ENCODE measurements around the gene CNNM1. TPM values are rescaled to one million over a fixed set of nuclear protein-coding genes. Genes with fewer than 3 reads are reported as not detected.

CNNM1 gene
- total RNA-seq, 1 experiment from 2014 or later, result 0.90 TPM

DNA sequence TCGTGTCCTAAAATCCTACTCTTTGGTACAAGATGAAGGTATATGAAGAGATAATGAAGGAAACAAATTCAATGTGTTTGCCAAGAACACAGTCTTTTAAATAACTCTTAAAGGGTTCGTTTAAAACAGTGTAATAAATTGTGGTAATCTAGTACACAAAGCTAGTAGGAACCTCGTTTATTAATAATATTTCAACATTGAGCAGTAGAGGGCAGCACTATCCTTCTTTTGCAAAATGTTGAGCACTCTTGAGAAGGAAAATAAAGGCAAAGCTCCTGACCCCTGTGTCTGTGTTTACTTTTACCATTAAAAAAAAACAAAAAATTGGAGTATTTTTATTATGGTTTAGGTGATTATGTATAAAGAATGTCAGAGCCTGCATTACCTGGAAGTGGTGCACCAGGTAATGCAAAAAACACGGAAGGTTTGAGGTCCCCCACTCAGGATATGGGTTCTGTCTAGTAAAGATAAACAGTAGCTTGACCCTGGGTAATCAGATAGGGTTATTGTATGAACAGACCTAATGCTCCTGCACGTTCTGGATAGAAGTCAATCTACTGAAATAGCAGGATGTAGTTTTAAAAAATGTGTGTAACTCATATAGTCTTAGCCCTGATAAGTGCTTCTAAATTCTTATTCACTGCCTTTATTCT lies 107.0 kb downstream of the CNNM1 start:
- no peak for DNase-seq (ENCODE audit: low spot score)
- H3K4me1 Mint-ChIP-seq, result peaks cover 4% of the 10 kb centered on the region
- H3K4me3 Mint-ChIP-seq, result no peak overlapping the region
- H3K27ac Mint-ChIP-seq, result no peak overlapping the region
- H3K9me3 Mint-ChIP-seq, result no peaks in the 10 kb centered on the region
- H3K36me3 Mint-ChIP-seq, result no peaks in the 10 kb centered on the region
- TF ChIP-seq, protein P1, sequence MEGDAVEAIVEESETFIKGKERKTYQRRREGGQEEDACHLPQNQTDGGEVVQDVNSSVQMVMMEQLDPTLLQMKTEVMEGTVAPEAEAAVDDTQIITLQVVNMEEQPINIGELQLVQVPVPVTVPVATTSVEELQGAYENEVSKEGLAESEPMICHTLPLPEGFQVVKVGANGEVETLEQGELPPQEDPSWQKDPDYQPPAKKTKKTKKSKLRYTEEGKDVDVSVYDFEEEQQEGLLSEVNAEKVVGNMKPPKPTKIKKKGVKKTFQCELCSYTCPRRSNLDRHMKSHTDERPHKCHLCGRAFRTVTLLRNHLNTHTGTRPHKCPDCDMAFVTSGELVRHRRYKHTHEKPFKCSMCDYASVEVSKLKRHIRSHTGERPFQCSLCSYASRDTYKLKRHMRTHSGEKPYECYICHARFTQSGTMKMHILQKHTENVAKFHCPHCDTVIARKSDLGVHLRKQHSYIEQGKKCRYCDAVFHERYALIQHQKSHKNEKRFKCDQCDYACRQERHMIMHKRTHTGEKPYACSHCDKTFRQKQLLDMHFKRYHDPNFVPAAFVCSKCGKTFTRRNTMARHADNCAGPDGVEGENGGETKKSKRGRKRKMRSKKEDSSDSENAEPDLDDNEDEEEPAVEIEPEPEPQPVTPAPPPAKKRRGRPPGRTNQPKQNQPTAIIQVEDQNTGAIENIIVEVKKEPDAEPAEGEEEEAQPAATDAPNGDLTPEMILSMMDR (IDR thresholded peaks at IDR 0.05), result peak; percentile 34
- no peak for TF ChIP-seq NR1H2 (CRISPR knock-in tag; IDR thresholded peaks at IDR 0.05)
- no peak for TF ChIP-seq MXD4 (CRISPR knock-in tag; IDR thresholded peaks at IDR 0.05; ENCODE audit: borderline replicate concordance)
- no peak for TF ChIP-seq IRF2 (CRISPR knock-in tag; IDR thresholded peaks at IDR 0.05; ENCODE audit: borderline replicate concordance, low read depth)
- TF ChIP-seq ZNF317 (CRISPR knock-in tag; IDR thresholded peaks at IDR 0.05; ENCODE audit: borderline replicate concordance, low read depth), result no peak
- peak; percentile 65 for ATAC-seq
- no peaks in the 10 kb centered on the region for H3K27me3 Mint-ChIP-seq (ENCODE audit: low read depth)
- ChIA-PET POLR2A (interaction anchor here (0.8 kb wide), 1 partner anchor 176 kb away, joined by 3 read pairs; no protein-coding TSS in a partner anchor), CTCF (interaction anchor here (0.5 to 2.5 kb wide), 48 partner anchors 8 to 276 kb away, joined by 3 to 29 read pairs (median 6); partner anchors contain the start of genes CNNM1, ENTPD7, NKX2-3 and SLC25A28)

DNA sequence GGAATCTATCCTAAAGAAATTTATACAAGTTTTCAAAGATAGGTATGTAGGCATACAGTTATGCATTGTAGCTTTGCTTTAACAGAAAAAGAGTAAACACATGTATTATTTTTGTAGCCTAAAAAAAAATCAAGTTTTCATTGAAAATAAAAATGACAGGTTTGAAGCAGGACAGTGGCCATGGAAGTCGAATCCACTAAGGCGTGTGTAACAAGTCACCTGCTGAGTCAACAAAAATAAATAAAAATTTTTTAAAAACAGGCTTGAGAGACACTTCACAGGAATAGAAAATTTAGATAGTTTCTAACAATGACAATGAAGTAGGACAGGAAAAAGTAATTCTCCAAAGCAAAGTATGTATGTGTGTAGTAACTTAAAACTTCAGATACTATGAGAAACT lies 109.7 kb downstream of the CNNM1 start:
- ChIA-PET POLR2A (no interaction called here), CTCF (interaction anchor here (1.6 kb wide), 1 partner anchor 122 kb away, joined by 3 read pairs; no protein-coding TSS in a partner anchor)
- TF ChIP-seq, protein P2, sequence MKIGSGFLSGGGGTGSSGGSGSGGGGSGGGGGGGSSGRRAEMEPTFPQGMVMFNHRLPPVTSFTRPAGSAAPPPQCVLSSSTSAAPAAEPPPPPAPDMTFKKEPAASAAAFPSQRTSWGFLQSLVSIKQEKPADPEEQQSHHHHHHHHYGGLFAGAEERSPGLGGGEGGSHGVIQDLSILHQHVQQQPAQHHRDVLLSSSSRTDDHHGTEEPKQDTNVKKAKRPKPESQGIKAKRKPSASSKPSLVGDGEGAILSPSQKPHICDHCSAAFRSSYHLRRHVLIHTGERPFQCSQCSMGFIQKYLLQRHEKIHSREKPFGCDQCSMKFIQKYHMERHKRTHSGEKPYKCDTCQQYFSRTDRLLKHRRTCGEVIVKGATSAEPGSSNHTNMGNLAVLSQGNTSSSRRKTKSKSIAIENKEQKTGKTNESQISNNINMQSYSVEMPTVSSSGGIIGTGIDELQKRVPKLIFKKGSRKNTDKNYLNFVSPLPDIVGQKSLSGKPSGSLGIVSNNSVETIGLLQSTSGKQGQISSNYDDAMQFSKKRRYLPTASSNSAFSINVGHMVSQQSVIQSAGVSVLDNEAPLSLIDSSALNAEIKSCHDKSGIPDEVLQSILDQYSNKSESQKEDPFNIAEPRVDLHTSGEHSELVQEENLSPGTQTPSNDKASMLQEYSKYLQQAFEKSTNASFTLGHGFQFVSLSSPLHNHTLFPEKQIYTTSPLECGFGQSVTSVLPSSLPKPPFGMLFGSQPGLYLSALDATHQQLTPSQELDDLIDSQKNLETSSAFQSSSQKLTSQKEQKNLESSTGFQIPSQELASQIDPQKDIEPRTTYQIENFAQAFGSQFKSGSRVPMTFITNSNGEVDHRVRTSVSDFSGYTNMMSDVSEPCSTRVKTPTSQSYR (CRISPR knock-in tag; IDR thresholded peaks at IDR 0.05), result no peak
- no peak for TF ChIP-seq MLX (CRISPR knock-in tag; IDR thresholded peaks at IDR 0.05)
- TF ChIP-seq EMX1 (CRISPR knock-in tag; IDR thresholded peaks at IDR 0.05), result no peak
- TF ChIP-seq FOXJ3 (CRISPR knock-in tag; IDR thresholded peaks at IDR 0.05; ENCODE audit: borderline replicate concordance), result no peak
- no peak for TF ChIP-seq CREM (CRISPR knock-in tag; IDR thresholded peaks at IDR 0.05)
- TF ChIP-seq ZNF416 (CRISPR knock-in tag; IDR thresholded peaks at IDR 0.05), result no peak
- TF ChIP-seq, protein P3, sequence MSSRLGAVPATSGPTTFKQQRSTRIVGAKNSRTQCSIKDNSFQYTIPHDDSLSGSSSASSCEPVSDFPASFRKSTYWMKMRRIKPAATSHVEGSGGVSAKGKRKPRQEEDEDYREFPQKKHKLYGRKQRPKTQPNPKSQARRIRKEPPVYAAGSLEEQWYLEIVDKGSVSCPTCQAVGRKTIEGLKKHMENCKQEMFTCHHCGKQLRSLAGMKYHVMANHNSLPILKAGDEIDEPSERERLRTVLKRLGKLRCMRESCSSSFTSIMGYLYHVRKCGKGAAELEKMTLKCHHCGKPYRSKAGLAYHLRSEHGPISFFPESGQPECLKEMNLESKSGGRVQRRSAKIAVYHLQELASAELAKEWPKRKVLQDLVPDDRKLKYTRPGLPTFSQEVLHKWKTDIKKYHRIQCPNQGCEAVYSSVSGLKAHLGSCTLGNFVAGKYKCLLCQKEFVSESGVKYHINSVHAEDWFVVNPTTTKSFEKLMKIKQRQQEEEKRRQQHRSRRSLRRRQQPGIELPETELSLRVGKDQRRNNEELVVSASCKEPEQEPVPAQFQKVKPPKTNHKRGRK (CRISPR knock-in tag; IDR thresholded peaks at IDR 0.05; ENCODE audit: borderline replicate concordance), result no peak
- TF ChIP-seq, protein P4, sequence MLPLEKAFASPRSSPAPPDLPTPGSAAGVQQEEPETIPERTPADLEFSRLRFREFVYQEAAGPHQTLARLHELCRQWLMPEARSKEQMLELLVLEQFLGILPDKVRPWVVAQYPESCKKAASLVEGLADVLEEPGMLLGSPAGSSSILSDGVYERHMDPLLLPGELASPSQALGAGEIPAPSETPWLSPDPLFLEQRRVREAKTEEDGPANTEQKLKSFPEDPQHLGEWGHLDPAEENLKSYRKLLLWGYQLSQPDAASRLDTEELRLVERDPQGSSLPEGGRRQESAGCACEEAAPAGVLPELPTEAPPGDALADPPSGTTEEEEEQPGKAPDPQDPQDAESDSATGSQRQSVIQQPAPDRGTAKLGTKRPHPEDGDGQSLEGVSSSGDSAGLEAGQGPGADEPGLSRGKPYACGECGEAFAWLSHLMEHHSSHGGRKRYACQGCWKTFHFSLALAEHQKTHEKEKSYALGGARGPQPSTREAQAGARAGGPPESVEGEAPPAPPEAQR (CRISPR knock-in tag; IDR thresholded peaks at IDR 0.05), result no peak
- no peak for TF ChIP-seq ETV6 (CRISPR knock-in tag; IDR thresholded peaks at IDR 0.05)
- no peak for TF ChIP-seq SMAD4 (CRISPR knock-in tag; IDR thresholded peaks at IDR 0.05)
- Mint-ChIP-seq H3K4me3 (no peak overlapping the region), H3K27me3 (ENCODE audit: low read depth) (no peaks in the 10 kb centered on the region), H3K4me1 (peaks cover 4% of the 10 kb centered on the region), H3K9me3 (no peaks in the 10 kb centered on the region), H3K36me3 (no peaks in the 10 kb centered on the region), H3K27ac (no peak overlapping the region)
- no peak for DNase-seq (ENCODE audit: low spot score)
- ATAC-seq, result no peak
